Osteocyte (in vitro differentiated cells): ENCODE data around the gene HADHB. TPM values are rescaled to one million over a fixed set of nuclear protein-coding genes. Genes with fewer than 3 reads are reported as not detected.

Experiments used
- DNase-seq: peaks from one replicate; pipeline ENCODE4 v3.0.0; 2021; ENCODE audit warnings: mixed read lengths; ENCODE audit not compliant: unreplicated experiment; ENCODE audit errors: extremely low spot score
- H3K27ac Mint-ChIP-seq: one replicate; pipeline ENCODE4 v1.8.0; 2021; ENCODE audit warnings: mild to moderate bottlenecking, mixed read lengths; ENCODE audit not compliant: unreplicated experiment
- H3K27me3 Mint-ChIP-seq: one replicate; pipeline ENCODE4 v1.8.0; 2021; ENCODE audit warnings: mixed read lengths; ENCODE audit not compliant: unreplicated experiment
- H3K36me3 Mint-ChIP-seq: one replicate; pipeline ENCODE4 v1.8.0; 2021; ENCODE audit warnings: mixed read lengths; ENCODE audit not compliant: unreplicated experiment
- H3K4me1 Mint-ChIP-seq: one replicate; pipeline ENCODE4 v1.8.0; 2021; ENCODE audit warnings: mixed read lengths; ENCODE audit not compliant: unreplicated experiment
- H3K4me3 Mint-ChIP-seq: one replicate; pipeline ENCODE4 v1.8.0; 2021; ENCODE audit warnings: mild to moderate bottlenecking, moderate library complexity, mixed read lengths; ENCODE audit not compliant: unreplicated experiment
- H3K9me3 Mint-ChIP-seq: one replicate; pipeline ENCODE4 v1.8.0; 2021; ENCODE audit warnings: mixed read lengths; ENCODE audit not compliant: unreplicated experiment
- total RNA-seq: library from RNA; stranded (reverse); gene quantifications from 2 replicates; pipeline ENCODE4 v1.2.1, GENCODE V29; 2021
- TF ChIP-seq, protein P1 (sequence below): fragments of 200-600 bp; sonication (generic); IDR thresholded peaks from 2 replicates; pipeline ENCODE4 v1.5.0; 2021; ENCODE audit warnings: antibody characterized with exemption, mild to moderate bottlenecking, moderate library complexity

HADHB gene
- total RNA-seq, 1 donor from 2014 or later: 98.5 TPM

DNA sequence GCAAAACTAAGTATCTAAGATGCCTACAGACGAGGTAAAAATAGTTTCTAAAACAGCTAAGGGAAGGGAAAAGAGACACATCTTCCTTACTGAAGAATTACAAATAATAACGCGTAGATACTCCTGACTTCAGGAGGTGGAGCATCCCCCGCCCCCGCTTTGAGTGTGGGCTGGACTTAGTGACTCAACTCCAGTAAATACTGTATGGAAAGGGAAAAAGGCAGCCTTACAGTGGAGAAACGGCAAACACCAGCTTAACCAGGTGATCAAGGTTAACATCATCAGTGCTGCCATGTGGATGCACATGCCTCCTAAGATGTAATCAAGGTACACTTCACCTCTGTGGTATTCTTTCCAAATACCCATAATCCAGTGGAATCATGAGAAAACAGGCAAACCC, 47.9 kb downstream of the HADHB start:
- H3K4me1 Mint-ChIP-seq: no peaks in the 10 kb centered on the region
- no peak overlapping the region for H3K4me3 Mint-ChIP-seq
- no peaks in the 10 kb centered on the region for H3K9me3 Mint-ChIP-seq
- H3K36me3 Mint-ChIP-seq: peaks cover 7% of the 10 kb centered on the region
- TF ChIP-seq, protein P1, sequence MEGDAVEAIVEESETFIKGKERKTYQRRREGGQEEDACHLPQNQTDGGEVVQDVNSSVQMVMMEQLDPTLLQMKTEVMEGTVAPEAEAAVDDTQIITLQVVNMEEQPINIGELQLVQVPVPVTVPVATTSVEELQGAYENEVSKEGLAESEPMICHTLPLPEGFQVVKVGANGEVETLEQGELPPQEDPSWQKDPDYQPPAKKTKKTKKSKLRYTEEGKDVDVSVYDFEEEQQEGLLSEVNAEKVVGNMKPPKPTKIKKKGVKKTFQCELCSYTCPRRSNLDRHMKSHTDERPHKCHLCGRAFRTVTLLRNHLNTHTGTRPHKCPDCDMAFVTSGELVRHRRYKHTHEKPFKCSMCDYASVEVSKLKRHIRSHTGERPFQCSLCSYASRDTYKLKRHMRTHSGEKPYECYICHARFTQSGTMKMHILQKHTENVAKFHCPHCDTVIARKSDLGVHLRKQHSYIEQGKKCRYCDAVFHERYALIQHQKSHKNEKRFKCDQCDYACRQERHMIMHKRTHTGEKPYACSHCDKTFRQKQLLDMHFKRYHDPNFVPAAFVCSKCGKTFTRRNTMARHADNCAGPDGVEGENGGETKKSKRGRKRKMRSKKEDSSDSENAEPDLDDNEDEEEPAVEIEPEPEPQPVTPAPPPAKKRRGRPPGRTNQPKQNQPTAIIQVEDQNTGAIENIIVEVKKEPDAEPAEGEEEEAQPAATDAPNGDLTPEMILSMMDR: no peak
- DNase-seq: no peak
- no peak overlapping the region for H3K27ac Mint-ChIP-seq
- H3K27me3 Mint-ChIP-seq: no peaks in the 10 kb centered on the region

- no peak for DNase-seq
- no peak overlapping the region for H3K4me3 Mint-ChIP-seq
- H3K9me3 Mint-ChIP-seq: no peaks in the 10 kb centered on the region
- peaks cover 1% of the 10 kb centered on the region for H3K36me3 Mint-ChIP-seq
- TF ChIP-seq, protein P1: no peak
- H3K27me3 Mint-ChIP-seq: no peaks in the 10 kb centered on the region
- H3K27ac Mint-ChIP-seq: no peak overlapping the region
- H3K4me1 Mint-ChIP-seq: no peaks in the 10 kb centered on the region
Measured at GRCh38 chr2:26295511-26295910, 50.8 kb downstream of the HADHB start.

GRCh38 chr2:26297061-26297460, 52.3 kb downstream of the HADHB start:
- no peaks in the 10 kb centered on the region for H3K36me3 Mint-ChIP-seq
- no peaks in the 10 kb centered on the region for H3K27me3 Mint-ChIP-seq
- H3K4me3 Mint-ChIP-seq: no peak overlapping the region
- no peaks in the 10 kb centered on the region for H3K9me3 Mint-ChIP-seq
- no peak for DNase-seq
- H3K27ac Mint-ChIP-seq: no peak overlapping the region
- TF ChIP-seq, protein P1: no peak
- H3K4me1 Mint-ChIP-seq: no peaks in the 10 kb centered on the region

DNA sequence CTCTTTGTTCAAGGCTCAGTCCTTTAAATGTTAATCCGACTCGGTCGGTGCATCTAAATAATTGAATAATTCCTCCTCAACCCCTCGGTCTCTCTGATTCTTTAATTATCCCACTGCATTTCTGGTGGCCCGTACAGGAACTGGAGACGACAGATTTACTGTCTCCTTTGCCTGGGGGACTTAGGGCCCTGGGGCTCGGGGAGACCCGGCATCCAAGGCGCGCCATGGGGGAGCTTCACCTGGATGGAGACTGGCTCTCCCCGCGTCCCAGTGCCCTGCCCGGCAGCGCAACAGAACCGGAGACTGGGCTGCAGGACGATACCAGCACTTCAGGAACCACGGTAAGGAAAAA, 53.5 kb downstream of the HADHB start:
- Mint-ChIP-seq H3K36me3 (no peaks in the 10 kb centered on the region), H3K9me3 (no peaks in the 10 kb centered on the region)
- TF ChIP-seq, protein P1: no peak

DNA sequence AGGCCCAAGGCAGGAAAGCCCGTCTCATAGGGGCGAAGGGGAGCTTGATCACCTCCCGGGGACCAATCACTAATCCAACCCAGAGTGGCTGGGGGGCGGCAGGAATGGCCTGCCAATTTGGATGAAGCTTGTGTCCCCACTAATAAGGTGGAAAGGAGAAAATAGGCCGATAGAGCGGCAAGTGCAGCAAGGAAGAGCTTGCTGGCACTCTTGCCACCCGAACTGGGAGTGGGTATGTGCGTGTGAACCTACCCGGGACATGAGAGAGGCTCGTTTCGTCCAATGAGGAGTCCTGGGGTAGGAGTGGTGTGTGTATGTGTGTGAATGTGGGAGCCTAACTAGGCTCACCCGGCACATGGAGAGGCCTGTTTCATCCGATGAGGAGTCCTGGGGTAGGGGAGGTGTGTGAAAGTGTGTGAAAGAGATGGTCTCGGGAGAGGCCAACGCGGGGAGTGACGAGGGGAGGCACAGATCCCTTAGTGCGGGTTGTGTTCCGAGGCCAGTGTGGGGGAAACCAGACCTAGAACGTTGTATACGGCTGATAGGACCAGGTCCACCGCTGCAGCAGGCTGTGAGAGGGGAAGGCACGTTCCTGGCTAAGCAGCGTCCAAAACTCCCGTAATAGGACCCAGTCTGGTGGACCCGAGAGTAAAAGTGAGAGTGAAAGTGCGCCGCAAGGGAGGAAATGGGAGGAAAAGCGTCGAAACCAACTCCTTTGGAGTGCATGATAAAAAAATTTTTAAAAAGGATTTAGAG, 54.1 kb downstream of the HADHB start:
- H3K9me3 Mint-ChIP-seq: no peaks in the 10 kb centered on the region
- TF ChIP-seq, protein P1: no peak
- H3K27me3 Mint-ChIP-seq: no peaks in the 10 kb centered on the region
- H3K4me1 Mint-ChIP-seq: no peaks in the 10 kb centered on the region
- no peak overlapping the region for H3K4me3 Mint-ChIP-seq
- H3K36me3 Mint-ChIP-seq: no peaks in the 10 kb centered on the region
- DNase-seq: no peak
- no peak overlapping the region for H3K27ac Mint-ChIP-seq

More for the DNA sequence above, 53.5 kb downstream of the HADHB start:
- no peak overlapping the region for H3K27ac Mint-ChIP-seq
- no peaks in the 10 kb centered on the region for H3K27me3 Mint-ChIP-seq
- no peak for DNase-seq
- H3K4me1 Mint-ChIP-seq: no peaks in the 10 kb centered on the region
- no peak overlapping the region for H3K4me3 Mint-ChIP-seq
